Measurements from ENCODE around the gene SCN1B. TPM values are rescaled to one million over a fixed set of nuclear protein-coding genes. Genes with fewer than 3 reads are reported as not detected.
A peak's percentile ranks its signal among the peaks of the same experiment; 100 is the strongest.
"Not testable (repeated sequence)": the region's sequence is repeated elsewhere in the genome, so short reads cannot be mapped to it uniquely, and the experiment has no call there.

The SCN1B gene
- total RNA-seq, 1 experiment from 2014 or later, result 1.3 TPM

DNA sequence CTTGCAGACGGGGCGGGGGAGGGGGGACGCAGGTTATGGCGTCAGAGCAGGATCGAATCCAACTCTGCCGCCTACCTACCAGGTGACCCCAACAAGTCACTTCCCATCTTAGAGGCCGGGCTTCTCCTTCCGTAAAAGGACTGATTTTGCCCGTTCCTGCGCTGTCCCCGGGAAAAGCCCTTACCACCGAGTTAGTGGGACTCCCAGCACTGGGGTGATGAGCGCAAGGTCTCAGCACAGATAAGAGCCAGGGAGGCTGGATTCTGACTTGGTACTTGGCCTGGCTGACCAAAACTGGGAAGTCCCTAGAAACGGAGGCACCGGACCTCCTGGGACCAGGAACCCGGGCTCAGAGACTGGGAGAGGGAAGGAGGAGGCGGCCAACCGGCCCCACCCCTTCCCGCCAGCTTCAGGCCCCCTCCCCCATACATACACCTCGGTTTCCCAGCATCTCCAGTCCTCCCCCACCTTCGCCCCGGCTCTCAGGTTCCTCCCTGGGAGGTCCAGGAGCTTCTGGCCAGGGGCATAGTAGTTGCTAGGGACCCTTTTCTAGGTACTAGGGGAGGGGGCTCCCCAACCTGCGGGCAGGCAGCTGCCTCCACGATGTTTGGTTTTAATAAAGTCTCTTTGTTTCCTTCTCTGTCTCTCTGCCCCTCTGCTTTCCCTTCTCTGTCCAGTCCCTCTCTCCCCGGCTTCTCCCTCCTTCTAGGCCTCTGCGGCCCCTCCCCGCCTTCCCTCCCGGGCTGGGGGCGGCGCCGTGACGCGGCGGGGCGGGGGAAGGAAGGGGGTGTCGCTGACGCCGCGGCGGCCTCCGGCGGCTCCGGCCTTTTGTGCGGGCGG, 30.6 kb upstream of the SCN1B start, which contains the start of gene GRAMD1A:
Gene GRAMD1A (plus strand): TSS at position 826 of the 840 bp plus-strand sequence. CDS start 156 bp downstream, outside the sequence.
- in situ Hi-C loops (cut with HindIII; ENCODE audit: low pct_unique_long_range_greater_than_20kb, low sequenced_read_pairs), result no loop called here
- DNase-seq (ENCODE audit: low read depth, low spot score), result peak; percentile 68

GRCh38 chr19:35000338-35000646, 30.0 kb upstream of the SCN1B start:
- no peak for DNase-seq (ENCODE audit: low read depth, low spot score)
- in situ Hi-C loops (cut with HindIII; ENCODE audit: low pct_unique_long_range_greater_than_20kb, low sequenced_read_pairs), result no loop called here

- in situ Hi-C loops (cut with HindIII; ENCODE audit: low pct_unique_long_range_greater_than_20kb, low sequenced_read_pairs), result no loop called here
- peak; percentile 12 for DNase-seq (ENCODE audit: low read depth, low spot score)
Observed at GRCh38 chr19:35000647-35001501, 29.4 kb upstream of the SCN1B start.

- DNase-seq (ENCODE audit: low read depth, low spot score), result no peak
- in situ Hi-C loops (cut with HindIII; ENCODE audit: low pct_unique_long_range_greater_than_20kb, low sequenced_read_pairs), result no loop called here
Observed at GRCh38 chr19:35002037-35002535, 28.2 kb upstream of the SCN1B start.

GRCh38 chr19:35004517-35005255, 25.6 kb upstream of the SCN1B start:
- in situ Hi-C loops (cut with HindIII; ENCODE audit: low pct_unique_long_range_greater_than_20kb, low sequenced_read_pairs), result no loop called here

GRCh38 chr19:35005256-35005977, 24.9 kb upstream of the SCN1B start:
- in situ Hi-C loops (cut with HindIII; ENCODE audit: low pct_unique_long_range_greater_than_20kb, low sequenced_read_pairs), result no loop called here
- no peak for DNase-seq (ENCODE audit: low read depth, low spot score)

More at GRCh38 chr19:35004517-35005255, 25.6 kb upstream of the SCN1B start:
- DNase-seq (ENCODE audit: low read depth, low spot score), result no peak

DNA sequence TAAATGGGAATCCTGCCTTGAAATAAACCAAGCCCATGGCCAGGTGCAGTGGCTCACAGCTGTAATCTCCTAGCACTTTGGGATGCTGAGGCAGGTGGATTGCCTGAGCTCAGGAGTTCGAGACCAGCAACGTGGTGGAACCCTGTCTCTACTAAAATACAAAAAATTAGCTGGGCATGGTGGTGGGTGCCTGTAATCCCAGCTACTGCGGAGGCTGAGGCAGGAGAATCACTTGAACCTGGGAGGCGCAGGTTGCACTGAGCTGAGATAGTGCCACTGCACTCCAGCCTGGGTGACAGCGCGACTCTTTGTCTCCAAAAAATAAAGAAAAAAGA, 24.3 kb upstream of the SCN1B start:
- DNase-seq (ENCODE audit: low read depth, low spot score); in situ Hi-C loops (cut with HindIII; ENCODE audit: low pct_unique_long_range_greater_than_20kb, low sequenced_read_pairs): not testable (repeated sequence)

DNA sequence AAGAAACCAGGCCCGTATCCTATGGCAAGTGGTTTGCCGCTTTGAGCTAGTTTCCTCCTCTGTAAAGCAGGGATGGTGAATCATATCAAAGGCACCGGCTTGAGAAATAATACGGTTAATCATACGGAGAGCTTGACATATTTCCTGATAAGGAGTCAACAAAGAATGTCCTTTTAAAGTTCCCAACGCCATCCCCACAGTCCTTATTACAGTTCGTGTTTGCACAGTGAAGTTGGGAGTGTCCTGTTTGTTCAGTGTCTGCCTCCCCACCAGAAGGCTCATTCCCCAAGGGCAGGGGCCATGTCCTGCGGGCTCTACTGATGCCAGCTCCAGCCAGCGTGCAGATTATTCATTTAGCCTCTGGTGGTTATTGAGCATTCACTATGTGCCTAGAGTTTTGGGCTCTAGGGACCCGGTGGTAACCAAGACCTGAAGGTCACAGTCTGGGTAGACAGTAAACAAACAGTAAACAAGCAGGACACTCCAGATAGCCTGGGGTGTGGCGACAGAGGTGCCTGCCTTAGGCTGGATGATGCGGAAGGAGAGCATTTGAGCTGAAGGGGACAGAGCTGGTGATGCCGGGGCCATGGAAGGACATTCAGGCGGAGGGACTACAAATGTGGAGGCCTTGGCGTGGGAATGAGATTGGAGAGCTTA, 23.8 kb upstream of the SCN1B start:
- in situ Hi-C loops (cut with HindIII; ENCODE audit: low pct_unique_long_range_greater_than_20kb, low sequenced_read_pairs), result no loop called here
- no peak for DNase-seq (ENCODE audit: low read depth, low spot score)

DNA sequence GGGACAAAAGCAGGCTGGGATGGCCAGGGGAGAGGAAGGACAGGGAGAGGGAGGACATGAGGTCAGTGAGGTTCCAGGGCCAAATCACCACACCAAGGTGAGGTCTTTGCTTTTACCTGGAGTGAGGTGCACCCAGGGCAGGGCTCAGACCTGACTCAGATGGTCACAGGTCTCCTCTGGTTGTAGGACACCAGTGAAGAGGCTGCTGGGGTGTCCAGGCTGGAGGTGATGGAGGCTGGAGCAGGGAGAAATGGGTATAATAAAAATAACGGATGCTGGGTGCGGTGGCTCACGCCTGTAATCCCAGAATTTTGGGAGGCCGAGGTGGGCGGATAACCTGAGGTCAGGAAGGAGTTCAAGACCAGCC, 23.3 kb upstream of the SCN1B start:
- no peak for DNase-seq (ENCODE audit: low read depth, low spot score)
- in situ Hi-C loops (cut with HindIII; ENCODE audit: low pct_unique_long_range_greater_than_20kb, low sequenced_read_pairs), result no loop called here

GRCh38 chr19:35007427-35007826, 22.8 kb upstream of the SCN1B start:
- in situ Hi-C loops (cut with HindIII; ENCODE audit: low pct_unique_long_range_greater_than_20kb, low sequenced_read_pairs); DNase-seq (ENCODE audit: low read depth, low spot score): not testable (repeated sequence)

DNA sequence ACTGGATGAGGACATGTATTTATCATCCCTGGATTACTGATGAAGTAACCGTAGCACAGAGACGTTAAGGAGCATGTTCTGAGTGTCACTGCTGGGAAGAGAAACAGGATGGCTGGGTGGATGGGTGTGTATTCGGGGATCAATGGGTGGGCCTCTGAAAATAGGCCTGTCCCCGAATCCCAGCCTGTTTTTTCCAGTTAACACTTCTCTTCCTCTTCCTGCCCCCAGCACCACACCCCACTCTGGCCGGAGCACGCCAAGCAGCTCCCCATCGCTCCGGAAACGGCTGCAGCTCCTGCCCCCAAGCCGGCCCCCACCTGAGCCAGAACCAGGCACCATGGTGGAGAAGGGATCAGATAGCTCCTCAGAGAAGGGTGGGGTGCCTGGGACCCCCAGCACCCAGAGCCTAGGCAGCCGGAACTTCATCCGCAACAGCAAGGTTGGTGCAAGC, 21.4 kb upstream of the SCN1B start:
- DNase-seq (ENCODE audit: low read depth, low spot score), result no peak
- in situ Hi-C loops (cut with HindIII; ENCODE audit: low pct_unique_long_range_greater_than_20kb, low sequenced_read_pairs), result no loop called here

DNA sequence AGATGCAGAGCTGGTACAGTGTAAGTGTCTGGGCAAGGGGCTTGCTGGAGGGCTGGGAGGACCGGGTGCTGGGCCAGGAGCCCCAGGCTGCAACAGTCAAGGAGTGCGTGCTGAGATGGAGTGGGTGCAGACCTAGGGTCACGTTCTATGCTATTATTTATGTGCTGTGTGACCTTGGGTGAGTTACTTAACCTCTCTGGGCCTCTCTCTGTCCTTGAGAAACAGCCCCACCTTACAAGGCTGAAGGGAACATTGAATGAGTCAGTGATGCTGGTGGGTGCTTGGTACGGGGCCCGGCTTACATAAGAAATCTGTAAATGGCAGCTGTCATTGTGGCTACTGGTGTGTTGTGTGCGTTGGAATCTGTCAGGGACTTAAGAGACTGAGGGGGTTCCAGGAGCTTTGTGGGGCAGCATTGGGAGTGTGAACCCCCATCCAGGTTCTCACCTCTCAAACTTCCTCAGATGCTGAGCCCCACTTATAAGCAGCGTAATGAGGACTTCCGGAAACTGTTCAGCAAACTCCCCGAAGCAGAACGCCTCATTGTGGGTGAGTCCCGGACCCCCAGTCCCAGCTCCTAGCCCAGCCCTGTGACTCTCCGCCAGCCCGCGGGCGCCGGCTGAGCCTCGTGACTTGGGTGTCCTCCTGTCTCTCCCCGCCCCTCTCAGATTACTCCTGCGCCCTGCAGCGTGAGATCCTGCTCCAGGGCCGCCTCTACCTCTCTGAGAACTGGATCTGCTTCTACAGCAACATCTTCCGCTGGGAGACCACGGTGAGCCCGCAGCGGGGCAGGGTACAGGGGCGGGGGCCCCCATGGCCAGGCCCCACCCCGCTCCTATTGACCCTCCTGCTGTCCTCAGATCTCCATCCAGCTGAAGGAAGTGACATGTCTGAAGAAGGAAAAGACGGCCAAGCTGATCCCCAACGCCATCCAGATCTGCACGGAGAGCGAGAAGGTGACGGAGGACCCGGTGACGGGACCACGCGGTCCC, 20.6 kb upstream of the SCN1B start:
- in situ Hi-C loops (cut with HindIII; ENCODE audit: low pct_unique_long_range_greater_than_20kb, low sequenced_read_pairs), result no loop called here
- DNase-seq (ENCODE audit: low read depth, low spot score), result no peak

DNA sequence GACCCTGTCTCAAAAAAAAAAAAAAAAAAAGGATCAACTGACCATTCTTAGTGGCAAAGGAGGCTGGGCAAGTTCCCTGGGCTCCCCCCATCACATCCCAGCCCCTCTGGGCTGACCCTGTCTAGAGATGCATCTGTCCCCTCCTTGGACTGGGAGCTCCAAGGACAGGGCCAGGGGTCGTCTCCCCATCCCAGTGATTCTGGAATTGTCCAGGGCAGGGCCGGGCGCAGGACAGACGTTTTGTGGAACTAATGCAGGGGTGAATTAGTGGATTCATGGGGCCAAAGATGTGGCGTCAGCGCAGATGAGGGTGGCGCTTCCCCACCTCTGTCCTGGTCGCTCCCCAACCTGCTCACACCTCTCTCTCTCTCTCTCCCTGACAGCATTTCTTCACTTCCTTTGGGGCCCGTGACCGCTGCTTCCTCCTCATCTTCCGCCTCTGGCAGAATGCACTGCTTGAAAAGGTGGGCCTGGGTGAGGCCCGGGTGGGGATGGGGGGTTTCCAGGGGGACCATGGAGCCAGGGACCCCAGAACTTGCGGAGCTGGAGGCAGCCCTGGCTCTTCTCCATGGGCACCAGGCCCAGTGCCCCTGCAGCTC, 19.1 kb upstream of the SCN1B start:
- in situ Hi-C loops (cut with HindIII; ENCODE audit: low pct_unique_long_range_greater_than_20kb, low sequenced_read_pairs), result no loop called here
- no peak for DNase-seq (ENCODE audit: low read depth, low spot score)

- in situ Hi-C loops (cut with HindIII; ENCODE audit: low pct_unique_long_range_greater_than_20kb, low sequenced_read_pairs), result no loop called here
- DNase-seq (ENCODE audit: low read depth, low spot score), result no peak
Observed at GRCh38 chr19:35011737-35012682, 18.3 kb upstream of the SCN1B start.

Data from SK-MEL-5 (cell line).